Cardiac muscle cell (in vitro differentiated cells and primary cell): ENCODE measurements around the gene MEGF9. TPM values are rescaled to one million over a fixed set of nuclear protein-coding genes. Genes with fewer than 3 reads are reported as not detected.

Experiments
- DNase-seq, 2 donors: peaks; one replicate each; pipeline versions ENCODE4 v3.0.0 to v3.0.0-alpha.2; 2010 to 2017; ENCODE audit warnings: low read depth in 1 of 2, low spot score in 1 of 2
- H3K27ac ChIP-seq: fragments of 200-600 bp; sonication (generic); 2 replicates; pipeline ENCODE4 v1.5.1; 2016
- H3K27me3 ChIP-seq: fragments of 200-600 bp; sonication (generic); 2 replicates; pipeline ENCODE4 v1.6.0; 2016; ENCODE audit warnings: control low read depth
- H3K36me3 ChIP-seq: fragments of 200-600 bp; sonication (generic); 2 replicates; pipeline ENCODE4 v1.5.1; 2016; ENCODE audit warnings: control low read depth
- H3K4me1 ChIP-seq: fragments of 200-600 bp; sonication (generic); 2 replicates; pipeline ENCODE4 v1.8.1; 2017; ENCODE audit warnings: low read depth, mild to moderate bottlenecking, mixed run types
- H3K4me3 ChIP-seq: fragments of 200-600 bp; sonication (generic); 2 replicates; pipeline ENCODE4 v1.5.1; 2016; ENCODE audit warnings: mild to moderate bottlenecking
- H3K9me3 ChIP-seq: fragments of 200-600 bp; sonication (generic); 2 replicates; pipeline ENCODE4 v1.5.1; 2017; ENCODE audit warnings: low read depth, mild to moderate bottlenecking, control low read depth
- polyA plus RNA-seq: library from polyadenylated mRNA; unstranded; fragments of >200 nt; fragmentation: Nextera tagmentation; extraction: Ambion mirVana; gene quantifications from 2 replicates; pipeline ENCODE4 v1.2.1, GENCODE V29; 2016
- total RNA-seq: library from RNA; depleted of rRNA; stranded (reverse); fragments of >200 nt; gene quantifications from 2 replicates; pipeline ENCODE4 v1.2.3, GENCODE V29; 2016
- TF ChIP-seq, protein P1 (sequence below): IDR thresholded peaks from 2 replicates; pipeline ENCODE4 v1.5.1; 2012; ENCODE audit warnings: low read depth, mild to moderate bottlenecking, low read length

Gene MEGF9
- total and polyA plus RNA-seq, 2 experiments from 2014 or later, result 0.60 to 1.8 TPM

DNA sequence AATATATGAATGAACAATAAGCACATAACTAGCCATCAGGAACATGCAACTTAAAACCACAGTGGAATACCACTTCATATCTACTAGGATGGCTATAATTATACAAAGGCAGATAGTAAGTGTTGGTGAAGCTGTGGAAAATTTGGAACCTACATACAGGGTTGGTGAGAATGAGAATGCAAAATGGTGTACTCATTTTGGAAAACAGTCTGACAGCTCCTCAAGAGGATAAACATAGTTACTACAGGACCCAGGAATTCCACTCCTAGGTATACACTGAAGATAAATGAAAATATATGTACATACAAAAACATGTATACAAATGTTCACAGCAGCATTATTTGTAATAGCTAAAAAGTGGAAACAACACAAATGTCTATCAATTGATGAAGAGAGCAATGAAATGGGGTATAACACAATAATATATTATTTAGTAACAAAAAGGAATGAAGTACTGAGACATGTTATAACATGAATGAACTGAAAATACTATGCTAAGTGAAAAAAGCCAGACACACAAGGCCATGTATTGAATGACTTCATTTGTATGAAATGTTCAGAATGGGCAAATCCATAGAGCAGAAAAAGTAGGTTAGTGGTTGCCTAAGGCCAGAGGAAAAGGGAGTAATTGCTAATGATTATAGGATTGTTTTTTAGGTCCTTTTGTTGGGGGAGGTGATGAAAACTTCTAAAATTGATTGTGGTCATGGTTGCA, 103.1 kb downstream of the MEGF9 start:
- Histone ChIP-seq H3K27me3 (no peaks in the 10 kb centered on the region), H3K4me3 (no peak overlapping the region), H3K27ac (no peak overlapping the region), H3K36me3 (no peaks in the 10 kb centered on the region), H3K9me3 (no peaks in the 10 kb centered on the region), H3K4me1 (no peaks in the 10 kb centered on the region)
- peak in 1 of 2 donors; percentile 5 for DNase-seq
- TF ChIP-seq, protein P1, sequence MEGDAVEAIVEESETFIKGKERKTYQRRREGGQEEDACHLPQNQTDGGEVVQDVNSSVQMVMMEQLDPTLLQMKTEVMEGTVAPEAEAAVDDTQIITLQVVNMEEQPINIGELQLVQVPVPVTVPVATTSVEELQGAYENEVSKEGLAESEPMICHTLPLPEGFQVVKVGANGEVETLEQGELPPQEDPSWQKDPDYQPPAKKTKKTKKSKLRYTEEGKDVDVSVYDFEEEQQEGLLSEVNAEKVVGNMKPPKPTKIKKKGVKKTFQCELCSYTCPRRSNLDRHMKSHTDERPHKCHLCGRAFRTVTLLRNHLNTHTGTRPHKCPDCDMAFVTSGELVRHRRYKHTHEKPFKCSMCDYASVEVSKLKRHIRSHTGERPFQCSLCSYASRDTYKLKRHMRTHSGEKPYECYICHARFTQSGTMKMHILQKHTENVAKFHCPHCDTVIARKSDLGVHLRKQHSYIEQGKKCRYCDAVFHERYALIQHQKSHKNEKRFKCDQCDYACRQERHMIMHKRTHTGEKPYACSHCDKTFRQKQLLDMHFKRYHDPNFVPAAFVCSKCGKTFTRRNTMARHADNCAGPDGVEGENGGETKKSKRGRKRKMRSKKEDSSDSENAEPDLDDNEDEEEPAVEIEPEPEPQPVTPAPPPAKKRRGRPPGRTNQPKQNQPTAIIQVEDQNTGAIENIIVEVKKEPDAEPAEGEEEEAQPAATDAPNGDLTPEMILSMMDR, result peak; percentile 23

DNA sequence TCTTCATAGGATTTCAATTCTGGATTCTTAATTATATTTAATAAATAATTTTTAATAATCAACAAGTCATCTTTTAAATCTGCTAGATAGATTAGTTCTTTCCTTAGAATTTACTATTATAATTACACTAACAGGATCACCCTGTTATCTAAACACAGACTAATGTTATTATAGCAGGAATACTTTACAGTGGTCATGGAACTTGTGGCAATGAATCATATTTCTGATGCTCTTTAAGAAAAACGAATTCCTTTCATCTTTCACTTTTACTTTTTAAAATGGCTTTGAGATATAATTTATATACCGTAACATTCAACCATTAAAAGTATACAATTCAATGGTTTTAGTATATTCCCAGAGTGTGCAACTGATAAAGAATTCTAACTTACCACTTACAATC, 104.6 kb downstream of the MEGF9 start:
- no peak overlapping the region for H3K27ac ChIP-seq
- no peak for DNase-seq
- no peaks in the 10 kb centered on the region for H3K27me3 ChIP-seq

DNA sequence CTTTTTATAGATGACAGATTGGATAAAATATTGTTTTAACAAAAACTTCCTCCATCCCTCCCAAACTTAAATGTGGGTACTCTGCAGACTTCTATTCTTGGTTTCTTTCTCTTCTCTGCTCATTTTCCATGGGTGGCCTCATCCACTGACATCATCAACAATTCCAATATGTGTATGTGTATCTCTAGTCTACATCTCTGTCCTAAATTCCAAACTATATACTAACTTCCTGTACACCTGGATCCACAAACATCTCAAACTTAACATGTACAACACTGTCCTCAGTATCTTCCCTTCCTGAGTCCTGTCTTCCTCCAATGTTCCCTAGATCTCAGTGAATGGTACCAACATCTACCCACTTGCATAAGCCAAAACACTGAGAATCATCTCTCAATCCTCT, 105.8 kb downstream of the MEGF9 start:
- TF ChIP-seq, protein P1, result no peak
- Histone ChIP-seq H3K36me3 (no peaks in the 10 kb centered on the region), H3K27ac (no peak overlapping the region), H3K4me1 (no peaks in the 10 kb centered on the region), H3K27me3 (no peaks in the 10 kb centered on the region), H3K9me3 (no peaks in the 10 kb centered on the region), H3K4me3 (no peak overlapping the region)
- DNase-seq, result no peak

More for the DNA sequence above, 104.6 kb downstream of the MEGF9 start:
- H3K36me3 ChIP-seq, result no peaks in the 10 kb centered on the region
- TF ChIP-seq, protein P1, result no peak
- no peak overlapping the region for H3K4me3 ChIP-seq
- no peaks in the 10 kb centered on the region for H3K9me3 ChIP-seq
- no peaks in the 10 kb centered on the region for H3K4me1 ChIP-seq

DNA sequence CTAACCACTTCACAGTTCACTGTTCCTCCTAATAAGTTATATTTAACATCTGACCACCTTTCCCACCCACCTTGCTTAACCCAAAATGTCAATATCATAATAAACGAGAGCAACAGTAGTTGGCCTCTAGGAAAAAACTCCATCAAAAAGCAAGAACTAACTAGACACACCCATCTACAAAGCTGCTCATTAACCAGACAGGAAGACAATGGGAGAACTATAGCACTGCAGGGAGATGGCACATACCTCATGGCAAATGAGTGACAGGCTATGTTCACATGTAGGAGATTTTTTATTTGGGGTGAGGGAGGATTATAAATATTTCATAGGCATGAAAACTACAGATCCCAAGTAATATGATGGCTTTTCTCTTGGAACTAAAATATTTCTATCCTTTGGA, 110.7 kb downstream of the MEGF9 start:
- Histone ChIP-seq H3K27me3 (no peaks in the 10 kb centered on the region), H3K4me3 (no peak overlapping the region), H3K9me3 (no peaks in the 10 kb centered on the region), H3K27ac (no peak overlapping the region), H3K4me1 (no peaks in the 10 kb centered on the region), H3K36me3 (no peaks in the 10 kb centered on the region)
- TF ChIP-seq, protein P1, result no peak
- no peak for DNase-seq

DNA sequence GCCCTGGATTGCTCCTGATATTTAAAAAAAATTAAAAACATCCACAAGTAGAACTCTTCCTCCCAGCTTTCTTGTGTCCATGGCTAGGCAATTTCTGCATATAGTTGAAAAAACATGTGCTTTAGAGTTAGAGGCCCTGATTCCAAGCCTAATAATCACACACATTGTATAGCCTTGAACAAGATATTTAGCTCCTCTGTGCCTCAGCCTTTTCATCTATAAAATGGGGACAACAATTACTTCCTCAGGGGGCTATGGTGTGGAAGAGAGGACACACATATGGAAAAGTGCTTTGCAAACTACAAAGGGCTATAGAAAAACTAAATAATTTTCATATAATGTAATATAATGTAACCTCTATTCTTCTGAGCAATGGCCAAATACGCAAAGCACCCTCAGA, 111.3 kb downstream of the MEGF9 start:
- Histone ChIP-seq H3K4me3 (no peak overlapping the region), H3K27ac (no peak overlapping the region), H3K36me3 (no peaks in the 10 kb centered on the region), H3K4me1 (no peaks in the 10 kb centered on the region), H3K9me3 (no peaks in the 10 kb centered on the region), H3K27me3 (no peaks in the 10 kb centered on the region)
- TF ChIP-seq, protein P1, result no peak
- DNase-seq, result no peak

DNA sequence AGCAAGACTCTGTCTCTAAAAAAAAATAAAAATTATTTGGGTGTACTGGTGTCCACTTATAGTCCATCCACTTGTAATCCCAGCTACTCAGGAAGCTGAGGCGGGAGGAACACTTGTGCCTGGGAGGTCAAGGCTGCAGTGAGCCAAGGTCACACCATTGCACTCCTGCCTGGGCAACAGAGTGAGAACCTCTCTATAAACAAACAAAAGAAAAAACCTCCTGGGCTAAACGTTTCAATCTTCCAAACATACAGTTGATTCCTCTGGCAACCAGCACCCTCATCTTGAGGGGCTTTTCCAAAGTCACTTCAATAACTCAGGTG, 120.4 kb downstream of the MEGF9 start:
- no peak for DNase-seq
- Histone ChIP-seq H3K9me3 (no peaks in the 10 kb centered on the region), H3K27ac (no peak overlapping the region), H3K4me3 (no peak overlapping the region), H3K27me3 (no peaks in the 10 kb centered on the region), H3K36me3 (no peaks in the 10 kb centered on the region), H3K4me1 (no peaks in the 10 kb centered on the region)
- TF ChIP-seq, protein P1, result no peak
